Psoas muscle (tissue), 8 donors: ENCODE measurements around the gene SPINK1. TPM values are rescaled to one million over a fixed set of nuclear protein-coding genes. Genes with fewer than 3 reads are reported as not detected.

Experiments used
- ATAC-seq, 4 donors: fragments of 200-7000 bp; cut with Tn5 transposase; one replicate each; pipeline ENCODE4 v1.9.1; 2020; ENCODE audit warnings: moderate library complexity in 3 of 4, mild to moderate bottlenecking in 2 of 4
- DNase-seq, 2 donors: peaks; one replicate each; pipeline ENCODE4 v3.0.0-alpha.2; 2020
- H3K27ac ChIP-seq: fragments of 200-600 bp; one replicate; pipeline ENCODE4 v1.8.0; 2022
- H3K27me3 ChIP-seq, 3 donors: fragments of 200-600 bp in 1 of 3; one replicate each; pipeline versions ENCODE4 v1.6.1 to v1.8.0; 2013 to 2022; ENCODE audit warnings: low read length in 2 of 3, mild to moderate bottlenecking in 2 of 3, moderate library complexity in 1 of 3; ENCODE audit not compliant: insufficient read depth in 3 of 3
- H3K36me3 ChIP-seq, 2 donors: fragments of 200-600 bp in 1 of 2; one replicate each; pipeline versions ENCODE4 v1.6.1 to v1.8.0; 2013 to 2022; ENCODE audit warnings: low read depth in 1 of 2, mild to moderate bottlenecking in 1 of 2, moderate library complexity in 1 of 2; ENCODE audit not compliant: insufficient read depth in 1 of 2
- H3K4me1 ChIP-seq: fragments of 200-600 bp; one replicate; pipeline ENCODE4 v1.8.0; 2022
- H3K4me3 ChIP-seq: fragments of 200-600 bp; one replicate; pipeline ENCODE4 v1.8.0; 2022; ENCODE audit warnings: mild to moderate bottlenecking
- H3K9me3 ChIP-seq: fragments of 200-600 bp; one replicate; pipeline ENCODE4 v1.8.0; 2022
- CTCF ChIP-seq: fragments of 200-600 bp; IDR thresholded peaks from one replicate; pipeline ENCODE4 v1.8.0; 2022; ENCODE audit warnings: antibody characterized with exemption
- WGBS, 3 donors: extraction: QIAGEN DNeasy Blood & Tissue Kit; methylation state at CpG; one replicate each; pipeline versions ENCODE4 v1.1.6 to v1.1.7; 2013; 5-methylcytosine and 5-hydroxymethylcytosine counted together
- intact Hi-C, 2 donors: fragments of 100-400 bp; cut with DNase I; formaldehyde crosslinking; loops; one replicate each; pipeline versions ENCODE4 v1.11.0 to v1.14.2; 2022
- polyA plus RNA-seq, 3 donors: library from polyadenylated mRNA; stranded (reverse); fragments of 200-250 nt; gene quantifications; one replicate each; pipeline ENCODE4 v1.2.3, GENCODE V29; 2013
- total RNA-seq, 4 donors: library from RNA; stranded (reverse); fragmentation: NEBNext Ultra II Directional in 2 of 4; extraction: Animal tissue kit (Norgen Biotek cat#: 25700) in 2 of 4; gene quantifications; one replicate each; pipeline versions ENCODE4 v1.2.1 to v1.2.4, GENCODE V29; 2021 to 2023
- donor health status: healthy with polysubstance abuse.
- donor health status: DM: no; HTN: no; CAD: no; lungs with moderate emphysema.
- donor health status: Bipolar disorder and iron deficiency.
- donor health status: healthy.
- donor health status: DM: yes; HTN: yes; CAD: no.
- donor health status: DM: no; HTN: no; CAD: no.
- donor health status: DM: no; HTN: no; CAD: no.
- donor health status: DM: yes; HTN: yes; CAD: no.

The SPINK1 gene
- total and polyA plus RNA-seq, 7 donors: 1.6 to 24.1 (median 7.2) TPM; not detected in 1

- intact Hi-C loops: loop anchor here in 1 of 2 donors (10.0 kb wide), 1 partner anchor 76 kb away; no protein-coding TSS in a partner anchor
- no peaks in the 10 kb centered on the region for H3K36me3 ChIP-seq
- H3K4me1 ChIP-seq: no peaks in the 10 kb centered on the region
- 28 to 37% (median 36%) methylated on average over 1 of the region's 1 CpG for WGBS, 3 donors
- H3K27me3 ChIP-seq: no peaks in the 10 kb centered on the region
- no peak overlapping the region for H3K4me3 ChIP-seq
- no peak for TF ChIP-seq CTCF
- no peaks in the 10 kb centered on the region for H3K9me3 ChIP-seq
- H3K27ac ChIP-seq: no peak overlapping the region
- DNase-seq: no peak
- ATAC-seq: no peak
Measured at GRCh38 chr5:147858565-147858964, 27.1 kb upstream of the SPINK1 start.

GRCh38 chr5:147857302-147858129 is 26.0 kb upstream of the SPINK1 start:
- Histone ChIP-seq H3K9me3 (no peaks in the 10 kb centered on the region), H3K27me3 (no peaks in the 10 kb centered on the region), H3K27ac (no peak overlapping the region), H3K4me3 (no peak overlapping the region), H3K4me1 (no peaks in the 10 kb centered on the region), H3K36me3 (no peaks in the 10 kb centered on the region)
- peak; percentile 63 for TF ChIP-seq CTCF
- WGBS, 3 donors: 0 to 1% (median 0%) methylated on average over 2 of the region's 2 CpGs
- ATAC-seq (peak in 1 of 4 donors; percentile 52), DNase-seq (no peak)
- intact Hi-C loops: loop anchor here in 1 of 2 donors (10.0 kb wide), 1 partner anchor 77 kb away; no protein-coding TSS in a partner anchor

GRCh38 chr5:147856801-147857200 is 25.3 kb upstream of the SPINK1 start:
- intact Hi-C loops: loop anchor here in 1 of 2 donors (10.0 kb wide), 1 partner anchor 78 kb away; no protein-coding TSS in a partner anchor

GRCh38 chr5:147855774-147856069 is 24.3 kb upstream of the SPINK1 start:
- 26 to 31% (median 29%) methylated on average over 4 of the region's 4 CpGs for WGBS, 3 donors
- no peaks in the 10 kb centered on the region for H3K4me1 ChIP-seq
- H3K4me3 ChIP-seq: no peak overlapping the region
- intact Hi-C loops: loop anchor here in 1 of 2 donors (10.0 kb wide), 1 partner anchor 79 kb away; no protein-coding TSS in a partner anchor
- no peak overlapping the region for H3K27ac ChIP-seq
- TF ChIP-seq CTCF: no peak
- H3K27me3 ChIP-seq: no peaks in the 10 kb centered on the region
- H3K9me3 ChIP-seq: no peaks in the 10 kb centered on the region
- ATAC-seq (no peak), DNase-seq (no peak)
- no peaks in the 10 kb centered on the region for H3K36me3 ChIP-seq

More at GRCh38 chr5:147856801-147857200, 25.3 kb upstream of the SPINK1 start:
- Histone ChIP-seq H3K9me3 (no peaks in the 10 kb centered on the region), H3K36me3 (no peaks in the 10 kb centered on the region), H3K4me3 (no peak overlapping the region), H3K27me3 (no peaks in the 10 kb centered on the region), H3K4me1 (no peaks in the 10 kb centered on the region), H3K27ac (no peak overlapping the region)
- no peak for TF ChIP-seq CTCF
- DNase-seq (no peak), ATAC-seq (no peak)
